Stomach (tissue), 9 donors: Measurements from ENCODE around the gene RAB20. TPM values are rescaled to one million over a fixed set of nuclear protein-coding genes. Genes with fewer than 3 reads are reported as not detected.
A peak's percentile ranks its signal among the peaks of the same experiment; 100 is the strongest.

Experiments used
- DNase-seq, 2 donors: peaks; one replicate each; pipeline versions ENCODE4 v3.0.0 to v3.0.0-alpha.2; 2013 to 2019
- H3K27ac ChIP-seq, 5 donors: fragments of 200-600 bp in 4 of 5; sonication (generic) in 4 of 5; one replicate each; pipeline ENCODE4 v1.5.1; 2013 to 2019; ENCODE audit warnings: mild to moderate bottlenecking in 1 of 5, moderate library complexity in 1 of 5
- H3K27me3 ChIP-seq, 3 donors: fragments of 200-600 bp; sonication (generic); one replicate each; pipeline ENCODE4 v1.5.1; 2017 to 2019; ENCODE audit warnings: mixed run types in 1 of 3
- H3K36me3 ChIP-seq, 4 donors: fragments of 200-600 bp; sonication (generic); 1 replicate in 3 of 4; 2 replicates in 1 of 4; pipeline ENCODE4 v1.5.1; 2016 to 2019
- H3K4me1 ChIP-seq, 4 donors: fragments of 200-600 bp; sonication (generic); one replicate each; pipeline ENCODE4 v1.5.1; 2016 to 2019
- H3K4me3 ChIP-seq, 4 donors: fragments of 200-600 bp; sonication (generic) in 3 of 4; one replicate each; pipeline ENCODE4 v1.5.1; 2016 to 2019; ENCODE audit warnings: mild to moderate bottlenecking in 1 of 4
- H3K9me3 ChIP-seq, 4 donors: fragments of 200-600 bp; sonication (generic); one replicate each; pipeline ENCODE4 v1.5.1; 2016 to 2019
- EP300 ChIP-seq: sonication (generic); formaldehyde crosslinking; IDR thresholded peaks from one replicate; pipeline ENCODE4 v1.6.1; 2017; ENCODE audit warnings: antibody characterized with exemption
- POLR2A ChIP-seq, 4 donors: fragments of 450-650 bp; IDR thresholded peaks; one replicate each; pipeline ENCODE4 v1.6.1; 2016; ENCODE audit warnings: antibody characterized with exemption in 4 of 4, control low read depth in 2 of 4, mild to moderate bottlenecking in 1 of 4, moderate library complexity in 1 of 4
- POLR2AphosphoS5 ChIP-seq, 3 donors: sonication (generic); formaldehyde crosslinking; IDR thresholded peaks; one replicate each; pipeline ENCODE4 v1.6.1; 2016; ENCODE audit warnings: antibody characterized with exemption in 3 of 3
- WGBS, 5 donors: extraction: QIAGEN DNeasy Blood & Tissue Kit in 3 of 5; methylation state at CpG; one replicate each; pipeline versions ENCODE4 v1.1.5 to v1.1.7; 2013 to 2018; 5-methylcytosine and 5-hydroxymethylcytosine counted together
- intact Hi-C: fragments of 100-400 bp; cut with DNase I; formaldehyde crosslinking; loops from one replicate; pipeline ENCODE4 v1.15.1; 2023; ENCODE audit warnings: low total_unique reads
- polyA plus RNA-seq, 3 donors: library from polyadenylated mRNA; stranded (reverse); fragments of 200-250 nt; gene quantifications; one replicate each; pipeline ENCODE4 v1.2.3, GENCODE V29; 2013
- total RNA-seq, 5 donors: library from RNA; depleted of rRNA; stranded (reverse); fragments of >200 nt; gene quantifications; one replicate each; pipeline versions ENCODE4 v1.1.0 to v1.2.3, GENCODE V29; 2014 to 2016
- TF ChIP-seq, protein P1 (sequence below), 7 experiments: fragments of 450-650 bp in 4 of 7; fragments of 200-600 bp in 3 of 7; sonication (generic) in 3 of 7; IDR thresholded peaks; one replicate each; pipeline ENCODE4 v1.5.1; 2016 to 2019; ENCODE audit warnings: antibody characterized with exemption in 7 of 7, control low read depth in 2 of 7, mild to moderate bottlenecking in 1 of 7
- donor health status: healthy with polysubstance abuse.
- donor health status: Bipolar disorder and iron deficiency.
- donor health status: healthy.

The RAB20 gene
- total and polyA plus RNA-seq, 8 donors, result 11.7 to 44.6 (median 29.5) TPM

DNA sequence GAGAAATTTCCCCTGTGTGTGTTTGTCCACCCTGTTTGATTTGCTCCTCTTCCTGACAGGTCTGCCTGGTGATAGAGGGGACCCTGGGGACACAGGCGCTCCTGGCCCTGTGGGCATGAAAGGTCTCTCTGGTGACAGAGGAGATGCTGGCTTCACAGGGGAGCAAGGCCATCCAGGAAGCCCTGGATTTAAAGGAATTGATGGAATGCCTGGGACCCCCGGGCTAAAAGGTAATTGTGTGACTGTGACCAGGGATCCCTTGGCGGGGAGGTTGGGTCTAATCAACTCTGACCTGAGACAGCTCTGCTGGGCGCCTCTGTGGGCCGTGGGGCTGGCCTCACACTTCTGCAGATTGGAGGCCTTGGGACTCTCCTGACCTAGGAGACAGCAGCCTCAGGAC lies 81.4 kb downstream of the RAB20 start:
- Histone ChIP-seq H3K4me1 (peaks cover 0 to 14% (median 6%) of the 10 kb centered on the region in 4 donors), H3K36me3 (peaks cover 7 to 82% (median 67%) of the 10 kb centered on the region in 4 donors), H3K9me3 (no peaks in the 10 kb centered on the region), H3K4me3 (no peak overlapping the region), H3K27ac (peak overlapping the region in 3 of 5 donors; percentile 6 to 73 (median 8)), H3K27me3 (no peaks in the 10 kb centered on the region)
- intact Hi-C loops, result no loop called here
- TF ChIP-seq EP300 (no peak), POLR2AphosphoS5 (IDR thresholded peaks at IDR 0.05) (no peak), POLR2A (IDR thresholded peaks at IDR 0.05) (no peak)
- TF ChIP-seq, protein P1, sequence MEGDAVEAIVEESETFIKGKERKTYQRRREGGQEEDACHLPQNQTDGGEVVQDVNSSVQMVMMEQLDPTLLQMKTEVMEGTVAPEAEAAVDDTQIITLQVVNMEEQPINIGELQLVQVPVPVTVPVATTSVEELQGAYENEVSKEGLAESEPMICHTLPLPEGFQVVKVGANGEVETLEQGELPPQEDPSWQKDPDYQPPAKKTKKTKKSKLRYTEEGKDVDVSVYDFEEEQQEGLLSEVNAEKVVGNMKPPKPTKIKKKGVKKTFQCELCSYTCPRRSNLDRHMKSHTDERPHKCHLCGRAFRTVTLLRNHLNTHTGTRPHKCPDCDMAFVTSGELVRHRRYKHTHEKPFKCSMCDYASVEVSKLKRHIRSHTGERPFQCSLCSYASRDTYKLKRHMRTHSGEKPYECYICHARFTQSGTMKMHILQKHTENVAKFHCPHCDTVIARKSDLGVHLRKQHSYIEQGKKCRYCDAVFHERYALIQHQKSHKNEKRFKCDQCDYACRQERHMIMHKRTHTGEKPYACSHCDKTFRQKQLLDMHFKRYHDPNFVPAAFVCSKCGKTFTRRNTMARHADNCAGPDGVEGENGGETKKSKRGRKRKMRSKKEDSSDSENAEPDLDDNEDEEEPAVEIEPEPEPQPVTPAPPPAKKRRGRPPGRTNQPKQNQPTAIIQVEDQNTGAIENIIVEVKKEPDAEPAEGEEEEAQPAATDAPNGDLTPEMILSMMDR (IDR thresholded peaks at IDR 0.05), result no peak
- 71 to 78% (median 72%) methylated on average over 5 of the region's 5 CpGs for WGBS, 5 donors
- no peak for DNase-seq

DNA sequence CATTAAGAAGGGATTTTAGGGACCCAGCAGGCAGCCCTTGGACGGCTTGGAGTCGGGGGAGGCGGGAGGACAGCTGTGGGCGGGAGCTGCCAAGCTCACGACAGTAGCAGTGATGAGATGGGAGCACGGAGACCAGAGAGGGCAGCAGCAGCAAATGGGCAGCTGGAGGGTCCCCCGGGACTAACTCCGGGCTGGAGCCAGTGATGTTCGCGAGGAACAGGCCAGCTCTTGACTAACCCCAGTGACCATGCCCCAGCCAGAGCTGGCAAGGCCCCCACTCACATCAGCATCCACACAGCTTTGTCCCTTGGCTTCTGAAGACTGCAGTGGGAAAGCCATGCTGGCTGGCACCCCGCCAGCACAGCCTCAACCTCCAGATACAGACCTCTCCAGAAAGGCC lies 81.9 kb downstream of the RAB20 start:
- TF ChIP-seq POLR2AphosphoS5 (IDR thresholded peaks at IDR 0.05) (no peak), EP300 (no peak), POLR2A (IDR thresholded peaks at IDR 0.05) (no peak)
- TF ChIP-seq, protein P1 (IDR thresholded peaks at IDR 0.05), result no peak
- no peaks in the 10 kb centered on the region for H3K27me3 ChIP-seq
- H3K36me3 ChIP-seq, result peaks cover 4 to 82% (median 66%) of the 10 kb centered on the region in 4 donors
- 70 to 88% (median 84%) methylated on average over 10 to 11 of the region's 11 CpGs for WGBS, 5 donors
- intact Hi-C loops, result no loop called here
- no peaks in the 10 kb centered on the region for H3K9me3 ChIP-seq
- H3K4me3 ChIP-seq, result no peak overlapping the region
- DNase-seq, result no peak
- H3K27ac ChIP-seq, result peak overlapping the region in 2 of 5 donors; percentile 6 to 73
- H3K4me1 ChIP-seq, result peaks cover 0 to 14% (median 6%) of the 10 kb centered on the region in 4 donors

DNA sequence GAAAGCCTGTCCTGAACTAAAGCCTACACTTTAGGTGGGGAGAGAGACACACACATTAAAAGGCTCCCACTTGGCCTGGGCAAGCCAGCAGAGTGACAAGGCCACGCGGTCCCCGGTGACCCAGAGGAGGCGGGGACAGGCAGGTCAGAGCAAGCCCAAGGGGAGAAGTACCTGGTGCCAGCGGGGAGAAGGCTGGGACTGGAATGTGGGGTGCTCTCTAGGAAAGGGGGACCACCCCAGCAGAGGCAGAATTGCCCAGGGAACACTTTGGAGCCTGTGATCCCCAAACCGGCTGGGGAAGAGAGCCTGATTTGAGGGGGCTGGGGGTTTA lies 82.3 kb downstream of the RAB20 start:
- Histone ChIP-seq H3K4me1 (peaks cover 0 to 14% (median 6%) of the 10 kb centered on the region in 4 donors), H3K27ac (peak overlapping the region in 2 of 5 donors; percentile 6 to 73), H3K4me3 (no peak overlapping the region), H3K27me3 (no peaks in the 10 kb centered on the region), H3K36me3 (peaks cover 6 to 82% (median 64%) of the 10 kb centered on the region in 4 donors), H3K9me3 (no peaks in the 10 kb centered on the region)
- TF ChIP-seq, protein P1 (IDR thresholded peaks at IDR 0.05), result no peak
- no peak for TF ChIP-seq EP300
- TF ChIP-seq POLR2AphosphoS5 (IDR thresholded peaks at IDR 0.05), result no peak
- no peak for TF ChIP-seq POLR2A (IDR thresholded peaks at IDR 0.05)
- WGBS, 5 donors, result 77 to 91% (median 87%) methylated on average over 6 of the region's 6 CpGs
- intact Hi-C loops, result no loop called here
- DNase-seq, result no peak

DNA sequence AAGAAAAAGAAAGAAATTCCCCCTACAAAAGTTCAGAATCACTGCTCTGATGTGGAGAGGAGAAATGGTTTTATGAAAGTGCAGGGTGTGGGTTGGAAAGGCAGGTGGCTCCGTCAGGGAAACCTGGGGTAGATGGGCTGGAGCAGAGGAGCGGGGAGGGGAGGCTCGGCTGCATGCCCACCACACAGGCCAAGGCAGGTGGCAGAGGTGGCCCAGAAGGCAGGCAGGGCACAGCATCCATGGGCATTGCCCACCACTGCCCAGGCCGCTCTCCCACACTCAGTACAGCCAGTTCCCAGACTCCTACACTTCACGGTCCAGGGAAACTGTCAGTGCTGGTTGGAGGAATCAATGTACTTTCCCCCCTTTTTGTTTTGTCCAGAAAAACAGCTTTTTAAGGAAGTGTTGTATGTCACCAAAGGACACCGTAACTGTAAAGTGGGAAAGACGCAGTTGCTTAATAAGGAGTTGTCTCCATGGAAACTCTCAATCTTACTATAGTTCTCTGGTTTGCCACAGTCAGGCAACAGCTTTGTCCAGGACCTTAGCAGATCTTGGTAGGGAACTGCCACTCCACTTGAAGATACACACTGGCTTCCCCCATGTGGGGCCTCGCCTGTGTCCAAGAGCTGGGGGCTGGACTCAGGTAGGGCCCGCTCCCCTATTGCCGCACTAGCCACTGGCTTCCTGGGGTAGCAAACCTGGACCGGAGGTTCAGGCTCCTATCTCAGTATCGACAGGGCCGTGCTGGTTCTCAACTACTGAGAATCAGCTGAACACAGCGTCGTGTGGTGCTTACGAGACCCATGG lies 82.9 kb downstream of the RAB20 start:
- Histone ChIP-seq H3K4me1 (peaks cover 0 to 14% (median 6%) of the 10 kb centered on the region in 4 donors), H3K4me3 (no peak overlapping the region), H3K27ac (peak overlapping the region in 3 of 5 donors; percentile 8 to 73 (median 10)), H3K36me3 (peaks cover 9 to 82% (median 66%) of the 10 kb centered on the region in 4 donors), H3K27me3 (no peaks in the 10 kb centered on the region), H3K9me3 (no peaks in the 10 kb centered on the region)
- TF ChIP-seq, protein P1 (IDR thresholded peaks at IDR 0.05), result no peak
- TF ChIP-seq EP300, result no peak
- TF ChIP-seq POLR2AphosphoS5 (IDR thresholded peaks at IDR 0.05), result no peak
- 85 to 95% (median 93%) methylated on average over 16 of the region's 16 CpGs for WGBS, 5 donors
- intact Hi-C loops, result no loop called here
- no peak for DNase-seq
